Measurements from ENCODE around the gene ATXN10.

ATXN10 gene

DNA sequence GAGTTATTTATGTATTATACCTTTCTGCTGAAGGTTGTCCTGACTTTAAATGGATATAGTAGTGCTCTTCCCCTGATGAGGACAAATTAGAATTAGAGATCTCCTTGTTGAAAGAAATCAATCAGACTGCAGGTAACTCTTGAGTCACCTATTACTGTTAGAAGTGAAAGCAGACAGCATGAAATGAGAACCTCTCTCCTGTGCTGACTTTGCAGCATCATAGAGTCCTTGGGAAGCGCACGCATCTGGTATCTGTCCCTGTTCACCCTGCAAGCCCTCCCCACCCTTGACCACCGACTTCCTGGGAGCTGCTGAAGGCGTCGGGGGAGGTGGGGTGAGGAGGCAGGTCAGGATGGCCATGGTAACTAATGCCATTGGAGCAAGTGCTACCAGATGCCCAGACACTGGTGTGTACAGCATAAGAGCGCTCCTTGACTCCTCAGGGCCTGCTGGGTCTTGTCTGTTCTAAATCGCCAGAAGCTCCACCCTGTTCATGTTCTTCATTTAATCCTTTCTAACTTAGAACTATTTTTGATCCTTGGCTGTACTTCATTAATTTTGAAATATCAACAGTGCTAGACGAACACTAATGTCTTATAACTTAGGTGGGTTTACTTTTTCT, 161.4 kb downstream of the ATXN10 start:
- DNase-seq = no peak

- DNase-seq = no peak
These were observed 162.0 kb downstream of the ATXN10 start for GRCh38 chr22:45833613-45834012.

DNA sequence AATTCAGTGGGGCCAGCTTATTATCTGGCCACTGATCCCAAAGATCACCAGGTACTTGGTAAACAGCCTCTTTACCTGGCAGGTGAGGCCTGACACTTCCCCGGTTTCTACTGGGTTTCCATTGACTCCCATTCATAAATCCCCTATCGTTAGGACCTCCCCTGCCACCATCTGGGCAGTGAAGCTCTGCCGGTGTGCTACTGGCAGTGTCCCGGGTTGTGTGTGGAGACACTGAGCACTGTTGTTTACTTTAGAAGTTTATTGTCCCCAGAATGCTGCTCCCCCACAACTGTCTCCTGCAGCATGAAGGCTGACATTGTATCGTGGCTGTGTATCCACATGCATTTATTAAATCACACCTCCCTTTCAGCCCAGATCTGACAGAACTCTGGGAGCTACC, 162.6 kb downstream of the ATXN10 start:
- DNase-seq = no peak

- DNase-seq = no peak
These were observed 163.2 kb downstream of the ATXN10 start for GRCh38 chr22:45834795-45835194.

DNA sequence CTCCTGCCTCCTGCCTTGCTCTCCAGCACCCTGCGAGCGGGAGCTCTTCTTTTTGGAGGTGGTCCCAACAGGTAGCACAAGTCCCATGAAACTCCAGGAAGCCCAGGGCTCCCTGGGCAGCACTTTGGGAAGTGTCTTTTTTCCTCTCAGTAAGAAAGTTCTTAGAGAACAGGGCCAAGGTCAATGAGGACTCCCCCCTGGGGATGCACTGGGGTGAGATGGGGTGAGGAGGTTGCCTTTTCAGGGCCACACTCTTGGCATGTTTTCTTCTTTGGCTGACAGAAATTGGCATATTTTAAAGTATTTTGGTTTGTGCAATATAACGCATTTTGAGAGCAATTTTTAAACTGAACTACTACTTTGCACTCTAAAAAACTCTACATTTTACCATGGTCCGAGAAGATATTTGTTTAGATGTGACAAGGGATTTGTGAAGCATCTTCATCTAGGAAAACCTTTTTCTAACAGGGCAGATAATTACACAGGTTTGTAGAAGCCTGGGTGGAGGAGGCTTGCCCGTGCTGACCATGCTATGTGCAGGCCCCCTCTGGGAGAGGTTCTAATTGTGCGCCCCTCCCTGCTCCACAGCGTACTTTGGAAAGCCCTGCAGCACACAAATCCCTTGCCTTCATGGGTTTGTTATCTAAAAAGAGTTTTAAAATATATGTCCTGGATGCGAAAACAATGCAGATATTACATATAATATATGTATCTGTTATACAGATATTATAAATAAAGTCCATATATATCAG, 165.0 kb downstream of the ATXN10 start:
- DNase-seq = no peak

DNA sequence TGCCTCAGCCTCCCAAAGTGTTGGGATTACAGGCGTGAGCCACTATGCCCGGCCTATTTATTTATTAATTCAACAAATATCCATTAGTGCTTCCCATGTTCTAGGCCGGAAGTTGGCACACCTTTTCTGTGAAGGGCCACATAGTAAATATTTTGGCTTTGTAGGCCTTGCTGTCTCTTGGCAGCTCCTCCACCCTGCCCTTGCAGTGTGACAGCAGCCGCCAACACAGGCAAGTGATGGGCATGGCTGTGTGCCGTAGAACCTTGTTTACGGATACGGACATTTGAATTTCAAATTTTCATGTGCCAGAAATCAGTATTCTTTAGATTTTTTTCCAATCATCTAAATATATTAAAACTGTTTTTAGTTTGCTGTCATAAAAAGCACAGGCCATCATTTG, 165.9 kb downstream of the ATXN10 start:
- DNase-seq = no peak

- DNase-seq = no peak
These were observed 166.8 kb downstream of the ATXN10 start for GRCh38 chr22:45838305-45838887.

DNA sequence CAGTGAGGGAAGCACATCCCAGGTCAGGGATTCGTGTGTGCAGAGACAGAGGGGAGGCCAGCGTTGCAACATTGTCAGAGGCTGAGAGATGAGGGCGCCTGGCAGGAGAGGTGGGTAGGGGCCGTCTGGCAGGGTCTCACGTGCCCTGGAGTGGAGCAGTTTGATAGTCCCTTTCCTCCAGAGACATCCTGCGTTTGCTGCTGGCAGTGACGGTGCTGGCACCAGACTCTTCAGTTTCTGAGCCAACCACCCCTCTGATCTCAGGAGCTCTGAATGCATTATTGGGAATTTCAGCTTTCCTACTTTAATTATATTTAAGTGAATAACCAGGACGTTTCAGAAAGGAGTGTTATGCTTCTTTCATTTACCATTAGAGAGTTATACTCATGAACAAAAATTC, 168.8 kb downstream of the ATXN10 start:
- no peak for DNase-seq

- DNase-seq = no peak
These were observed 170.8 kb downstream of the ATXN10 start for GRCh38 chr22:45842291-45842991.

DNA sequence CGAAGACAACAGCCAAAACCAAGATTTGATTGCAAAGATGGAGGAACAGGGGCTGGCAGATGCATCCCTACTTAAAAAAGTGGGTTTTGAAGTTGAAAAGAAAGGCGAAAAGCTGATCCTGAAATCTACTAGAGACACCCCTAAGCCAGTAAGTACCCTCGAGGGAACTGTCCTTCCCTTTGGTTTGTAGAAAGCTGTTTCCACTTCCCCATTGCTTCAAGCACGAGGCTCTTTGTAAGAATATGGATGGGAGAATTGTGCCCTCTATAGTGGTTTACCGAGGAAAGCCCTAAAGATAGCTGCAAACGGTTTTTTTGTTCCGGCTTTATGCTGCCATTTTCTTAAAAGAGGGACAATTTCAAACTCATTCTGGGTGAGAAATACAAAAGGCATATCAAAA, 171.4 kb downstream of the ATXN10 start:
- DNase-seq = peak; percentile 77 to 86

GRCh38 chr22:45843986-45844385, 172.4 kb downstream of the ATXN10 start:
- no peak for DNase-seq

DNA sequence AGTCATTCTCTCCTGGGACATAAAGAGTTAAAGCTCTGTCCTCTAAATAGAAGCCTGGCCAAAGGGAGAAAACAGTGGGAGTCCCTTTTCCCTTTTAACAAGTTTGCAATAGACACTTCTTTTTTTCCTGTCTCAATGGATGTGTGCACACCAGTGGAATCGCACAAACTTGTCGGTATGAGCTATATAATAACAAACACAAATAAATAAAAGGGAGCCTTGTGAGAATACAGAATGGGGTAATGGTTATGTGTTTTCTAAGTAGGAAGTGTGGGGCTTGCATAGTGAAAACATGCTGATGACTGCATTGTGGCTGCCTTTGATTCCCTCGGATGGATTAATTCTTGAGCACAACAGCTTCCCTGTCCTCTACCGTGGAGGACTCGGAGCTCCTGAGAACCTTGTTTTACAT, 173.4 kb downstream of the ATXN10 start:
- DNase-seq = no peak

- no peak for DNase-seq
These were observed 175.3 kb downstream of the ATXN10 start for GRCh38 chr22:45846952-45847351.

DNA sequence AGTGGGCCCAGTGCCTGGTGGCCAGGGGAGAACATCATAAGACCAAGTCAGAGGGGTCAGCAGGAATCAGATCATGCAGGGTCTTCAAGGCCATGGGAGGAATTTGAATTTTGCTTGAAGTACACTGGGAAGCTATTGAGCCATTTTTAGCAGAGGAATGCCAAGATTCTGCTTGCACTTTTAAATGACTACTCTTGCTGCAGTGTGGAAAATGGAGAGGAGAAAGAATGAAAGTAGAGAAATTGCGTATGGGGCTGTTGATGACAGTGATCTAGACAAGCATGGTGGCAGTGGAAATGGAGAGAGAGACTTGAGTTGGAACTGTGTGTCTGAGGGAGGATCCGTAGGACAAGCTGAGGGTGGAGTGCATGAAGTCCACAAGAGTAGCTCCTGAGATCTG, 177.3 kb downstream of the ATXN10 start:
- no peak for DNase-seq

DNA sequence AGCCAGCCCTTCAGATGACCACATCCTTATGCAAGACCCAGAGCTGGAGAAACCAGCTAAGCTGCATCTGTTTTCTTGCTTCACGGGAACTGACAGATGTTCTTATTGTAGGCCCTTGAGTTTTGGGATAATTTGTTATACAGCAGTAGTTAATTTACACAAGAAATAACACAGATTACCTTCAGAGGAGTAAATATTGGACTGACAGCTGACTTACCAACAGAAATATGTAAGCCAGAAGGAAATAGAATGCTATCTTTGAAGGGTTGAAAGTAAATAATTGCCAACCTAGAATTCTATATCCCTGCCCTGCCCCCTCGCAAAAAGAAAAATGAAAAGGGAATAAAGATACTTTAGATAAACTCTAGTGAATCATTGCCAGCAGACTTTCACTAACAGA, 181.2 kb downstream of the ATXN10 start:
- DNase-seq = peak in 1 of 2 experiments; percentile 6

GRCh38 chr22:45855961-45856360, 184.3 kb downstream of the ATXN10 start:
- DNase-seq = no peak

DNA sequence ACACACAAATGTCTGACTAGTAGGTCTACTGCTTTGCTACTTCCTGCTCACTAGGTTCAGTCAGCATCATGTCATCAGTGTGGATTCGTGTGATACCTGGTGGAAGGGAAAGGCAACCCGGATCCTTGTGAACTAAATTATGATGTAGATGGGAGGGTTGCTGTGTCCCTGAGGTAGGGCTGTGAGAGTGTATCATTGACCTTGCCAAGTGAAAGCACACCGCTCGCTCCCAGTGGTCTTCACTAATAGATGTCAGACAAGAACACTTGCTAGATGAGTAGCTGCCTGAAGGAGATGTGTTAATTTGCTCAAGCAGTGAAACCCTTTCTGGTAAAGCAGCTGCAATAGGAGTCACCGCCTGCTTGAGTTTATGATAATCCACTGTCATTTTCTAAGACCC, 185.9 kb downstream of the ATXN10 start:
- DNase-seq = no peak

- no peak for DNase-seq
These were observed 187.9 kb downstream of the ATXN10 start for GRCh38 chr22:45859231-45860161.

DNA sequence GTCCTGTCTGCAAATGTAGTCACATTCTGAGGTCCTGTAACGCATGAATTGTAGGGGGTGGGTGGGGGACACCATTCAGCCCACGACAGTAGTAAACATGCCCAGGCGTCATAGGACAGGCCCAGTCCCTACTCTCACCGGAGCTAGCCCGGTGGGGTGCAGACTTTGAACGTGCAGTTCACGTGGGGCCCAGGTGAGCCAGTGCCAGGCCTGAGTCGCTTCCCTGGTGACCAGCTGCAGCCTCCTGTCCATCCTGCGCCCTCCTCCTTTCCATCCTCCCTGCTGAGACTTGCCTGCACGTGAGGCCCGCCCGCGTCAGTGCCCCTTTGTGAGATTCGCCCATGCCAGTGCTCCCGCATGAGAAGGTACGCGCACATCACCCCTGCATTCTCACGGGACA, 188.6 kb downstream of the ATXN10 start:
- DNase-seq = no peak

GRCh38 chr22:45861259-45861658, 189.6 kb downstream of the ATXN10 start:
- no peak for DNase-seq

- DNase-seq = peak; percentile 66 to 73
These were observed 192.5 kb downstream of the ATXN10 start for GRCh38 chr22:45863981-45864751.

GRCh38 chr22:45864959-45865476, 193.4 kb downstream of the ATXN10 start:
- no peak for DNase-seq

Measured in Kasumi-1 (cell line).